ENCODE measurements around the gene GPR137B. TPM values are rescaled to one million over a fixed set of nuclear protein-coding genes. Genes with fewer than 3 reads are reported as not detected.

The GPR137B gene
- total and polyA plus RNA-seq, 2 of the 8 experiments (the other 6 are each of a cell fraction or from before 2014, with no cell fraction given) = 6.9 to 7.7 TPM

DNA sequence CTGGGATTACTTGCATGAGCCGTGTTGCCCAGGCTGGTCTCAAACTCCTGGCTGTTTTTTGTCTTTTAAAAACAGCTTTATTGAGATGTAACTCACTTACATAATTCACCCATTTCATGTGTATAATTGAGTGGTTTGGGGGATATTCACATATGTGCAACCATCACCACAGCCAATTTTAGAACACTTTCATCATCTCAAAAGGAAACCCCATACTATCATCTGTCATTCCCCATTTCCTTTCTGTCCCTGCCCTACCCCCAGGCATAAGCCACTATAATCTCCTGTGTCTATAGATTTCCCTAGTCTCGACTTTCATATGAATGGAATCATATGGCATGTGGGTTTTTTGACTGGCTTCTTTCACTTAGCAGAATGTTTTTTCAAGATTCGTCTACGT is 43.3 kb downstream of the GPR137B start:
- Histone ChIP-seq H3K9me3 (ENCODE audit: insufficient read depth in 2 of 2, low read depth in 1 of 2, low read length in 1 of 2) (no peaks in the 10 kb centered on the region), H2BK20ac (ENCODE audit: low read length) (no peak overlapping the region), H2AFZ (ENCODE audit: low read length) (no peak overlapping the region), H3K4me1 (replicated peaks in 1 of 4; ENCODE audit: control insufficient read depth in 3 of 4, insufficient read depth in 4 of 4, low read length in 3 of 4) (no peaks in the 10 kb centered on the region), H2BK120ac (replicated peaks; ENCODE audit: low read depth, low read length) (no peak overlapping the region), H3K27me3 (replicated peaks in 1 of 4; ENCODE audit: control insufficient read depth in 3 of 4, extremely low read depth in 1 of 4, insufficient read depth in 3 of 4, low read length in 3 of 4) (no peaks in the 10 kb centered on the region), H4K8ac (ENCODE audit: extremely low read depth, insufficient read depth, low read length) (no peak overlapping the region), H3K56ac (replicated peaks; ENCODE audit: insufficient read length, low read depth, low read length) (no peak overlapping the region), H3K36me3 (ENCODE audit: control insufficient read depth in 2 of 4, insufficient read depth in 4 of 4, low read length in 3 of 4) (peaks cover 0 to 3% (median 0%) of the 10 kb centered on the region in 4 experiments; a peak in 2 of 8 replicates), H2AK5ac (ENCODE audit: low read depth, low read length) (no peak overlapping the region), H3K23ac (ENCODE audit: insufficient read length) (no peak overlapping the region), H3K79me1 (ENCODE audit: low read depth, low read length) (no peaks in the 10 kb centered on the region), H2BK15ac (ENCODE audit: low read length) (no peak overlapping the region), H3K79me2 (ENCODE audit: control insufficient read depth in 1 of 2, insufficient read depth in 2 of 2, low read length in 2 of 2) (no peaks in the 10 kb centered on the region), H2BK12ac (ENCODE audit: low read depth, low read length) (no peak overlapping the region), H3K4me3 (ENCODE audit: extremely low read depth in 1 of 4, insufficient read depth in 2 of 4, low read depth in 3 of 4, low read length in 4 of 4) (no peak overlapping the region), H3K14ac (ENCODE audit: insufficient read length) (no peak overlapping the region), H3K9ac (replicated peaks in 1 of 4; ENCODE audit: extremely low read depth in 1 of 4, low read depth in 3 of 4, low read length in 3 of 4) (no peak overlapping the region), H2BK5ac (ENCODE audit: low read depth, low read length) (no peak overlapping the region), H3K4me2 (ENCODE audit: insufficient read depth in 1 of 2, low read depth in 2 of 2, low read length in 2 of 2) (no peak overlapping the region), H4K20me1 (replicated peaks in 1 of 2; ENCODE audit: control insufficient read depth in 1 of 2, insufficient read depth in 2 of 2, low read length in 2 of 2) (no peaks in the 10 kb centered on the region), H3K27ac (ENCODE audit: low read depth, low read length) (no peak overlapping the region), H3K18ac (ENCODE audit: extremely low read depth, low read length) (no peak overlapping the region), H3K23me2 (ENCODE audit: low read depth, low read length) (no peaks in the 10 kb centered on the region), H3K4ac (replicated peaks; ENCODE audit: insufficient read length, low read depth, low read length) (no peak overlapping the region), H4K5ac (ENCODE audit: insufficient read length, low read depth, low read length) (no peak overlapping the region), H4K91ac (replicated peaks; ENCODE audit: insufficient read length, low read length) (no peak overlapping the region)
- 85% methylated on average over 4 of the region's 4 CpGs; no CpG with 5 or more reads in 1 of the 2 experiments for WGBS, 2 experiments (ENCODE audit: extremely low coverage in 1 of 2, insufficient coverage in 1 of 2, insufficient read length in 1 of 2, insufficient replicate concordance in 2 of 2, low coverage in 1 of 2, low lambda C conversion rate in 2 of 2, missing lambda C conversion rate in 1 of 2)
- ChIA-PET POLR2A (ENCODE audit: partially characterized antibody) (no interaction called here), CTCF (ENCODE audit: partially characterized antibody) (no interaction called here)
- FAIRE-seq (no peak), DNase-seq (ENCODE audit: low read depth in 1 of 2, low spot score in 2 of 2) (no peak)
- TF ChIP-seq MAFK (IDR thresholded peaks at IDR 0.05; ENCODE audit: low read depth, low read length) (no peak), CEBPB (IDR thresholded peaks at IDR 0.05; ENCODE audit: low read depth, low read length) (no peak), SP1 (IDR thresholded peaks at IDR 0.05; ENCODE audit: low read depth, low read length) (no peak), JUN (IDR thresholded peaks at IDR 0.05; ENCODE audit: low read depth, low read length) (no peak), ZNF274 (IDR thresholded peaks at IDR 0.05; ENCODE audit: borderline replicate concordance, extremely low read depth, low read length) (no peak), EZH2 (IDR thresholded peaks at IDR 0.05; ENCODE audit: low read depth, low read length, severe bottlenecking) (no peak), CHD1 (IDR thresholded peaks at IDR 0.05; ENCODE audit: low read depth, low read length) (no peak), GABPA (IDR thresholded peaks at IDR 0.05; ENCODE audit: borderline replicate concordance, insufficient read depth, low read length) (no peak), BRCA1 (IDR thresholded peaks at IDR 0.05; ENCODE audit: low read depth, low read length) (no peak), YY1 (IDR thresholded peaks at IDR 0.05; ENCODE audit: low read depth, low read length) (no peak), SP2 (IDR thresholded peaks at IDR 0.05; ENCODE audit: low read length) (no peak), BACH1 (IDR thresholded peaks at IDR 0.05; ENCODE audit: low read length) (no peak), NRF1 (IDR thresholded peaks at IDR 0.05; ENCODE audit: low read depth, low read length) (no peak), POLR2A (IDR thresholded peaks at IDR 0.05; ENCODE audit: control extremely low read depth in 1 of 2, low read depth in 2 of 2, low read length in 2 of 2) (no peak), SAP30 (IDR thresholded peaks at IDR 0.05; ENCODE audit: insufficient read depth, insufficient replicate concordance, low read length) (no peak)
- TF ChIP-seq, protein P1, sequence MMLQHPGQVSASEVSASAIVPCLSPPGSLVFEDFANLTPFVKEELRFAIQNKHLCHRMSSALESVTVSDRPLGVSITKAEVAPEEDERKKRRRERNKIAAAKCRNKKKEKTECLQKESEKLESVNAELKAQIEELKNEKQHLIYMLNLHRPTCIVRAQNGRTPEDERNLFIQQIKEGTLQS (IDR thresholded peaks at IDR 0.05; ENCODE audit: insufficient read depth, low read depth, low read length) = no peak
